Neuronal stem cell (in vitro differentiated cells): ENCODE measurements around the gene CCDC127.
A peak's percentile ranks its signal among the peaks of the same experiment; 100 is the strongest.

Experiments used
- DNase-seq: peaks from one replicate; pipeline ENCODE4 v3.0.0-alpha.2; 2013; ENCODE audit warnings: low spot score
- H2AFZ ChIP-seq: one replicate; pipeline ENCODE4 v1.6.1; 2013; ENCODE audit warnings: mild to moderate bottlenecking, low read length, inconsistent platforms
- H2AK5ac ChIP-seq: 2 replicates; pipeline ENCODE4 v1.6.1; 2013; ENCODE audit warnings: low read depth, mild to moderate bottlenecking, inconsistent platforms, low read length, moderate library complexity, mixed read lengths
- H2BK120ac ChIP-seq: 2 replicates; pipeline ENCODE4 v1.6.1; 2013; ENCODE audit warnings: low read depth, mild to moderate bottlenecking, inconsistent platforms, low read length, moderate library complexity, mixed read lengths
- H2BK12ac ChIP-seq: one replicate; pipeline ENCODE4 v1.6.1; 2013; ENCODE audit warnings: low read length, inconsistent platforms
- H2BK15ac ChIP-seq: 2 replicates; pipeline ENCODE4 v1.6.1; 2013; ENCODE audit warnings: mild to moderate bottlenecking, low read length, inconsistent platforms, mixed read lengths
- H2BK5ac ChIP-seq: one replicate; pipeline ENCODE4 v1.6.1; 2013; ENCODE audit warnings: inconsistent platforms, mild to moderate bottlenecking, low read length, moderate library complexity
- H3K14ac ChIP-seq: one replicate; pipeline ENCODE4 v1.6.1; 2013; ENCODE audit warnings: low read length, inconsistent platforms
- H3K18ac ChIP-seq: 2 replicates; pipeline ENCODE4 v1.6.1; 2013; ENCODE audit warnings: low read length, inconsistent platforms
- H3K23ac ChIP-seq: 2 replicates; pipeline ENCODE4 v1.6.1; 2013; ENCODE audit warnings: low read depth, mild to moderate bottlenecking, mixed read lengths, low read length, inconsistent platforms; ENCODE audit not compliant: poor library complexity
- H3K27ac ChIP-seq: replicated peaks from 3 replicates; pipeline ENCODE4 v1.5.1; 2013; ENCODE audit warnings: low read length, inconsistent platforms
- H3K27me3 ChIP-seq, 3 experiments: 2 replicates each; pipeline ENCODE4 v1.6.1; 2013; ENCODE audit warnings: low read length in 3 of 3, mild to moderate bottlenecking in 2 of 3, inconsistent platforms in 1 of 3, low read depth in 1 of 3, mixed read lengths in 1 of 3, moderate library complexity in 1 of 3; ENCODE audit not compliant: control insufficient read depth in 3 of 3, insufficient read depth in 3 of 3
- H3K36me3 ChIP-seq, 2 donors: replicated peaks in 1 of 2; 2 replicates each; pipeline ENCODE4 v1.6.1; 2013; ENCODE audit warnings: low read length in 2 of 2; ENCODE audit not compliant: control insufficient read depth in 2 of 2, insufficient read depth in 2 of 2
- H3K4ac ChIP-seq: 2 replicates; pipeline ENCODE4 v1.6.1; 2013; ENCODE audit warnings: inconsistent platforms, mild to moderate bottlenecking, low read length, moderate library complexity
- H3K4me1 ChIP-seq, 2 donors: 1 replicate in 1 of 2; 2 replicates in 1 of 2; pipeline ENCODE4 v1.6.1; 2013; ENCODE audit warnings: low read length in 2 of 2, low read depth in 1 of 2; ENCODE audit not compliant: control insufficient read depth in 2 of 2, insufficient read depth in 1 of 2
- H3K4me2 ChIP-seq: one replicate; pipeline ENCODE4 v1.6.1; 2013; ENCODE audit warnings: mild to moderate bottlenecking, low read length, inconsistent platforms; ENCODE audit not compliant: insufficient read depth, poor library complexity, severe bottlenecking
- H3K4me3 ChIP-seq, 2 donors: 2 replicates each; pipeline ENCODE4 v1.5.1; 2013; ENCODE audit warnings: low read length in 2 of 2, mild to moderate bottlenecking in 2 of 2, inconsistent platforms in 1 of 2, moderate library complexity in 1 of 2
- H3K79me1 ChIP-seq: one replicate; pipeline ENCODE4 v1.6.1; 2013; ENCODE audit warnings: low read depth, mild to moderate bottlenecking, inconsistent platforms, low read length, moderate library complexity
- H3K9ac ChIP-seq: one replicate; pipeline ENCODE4 v1.6.1; 2013; ENCODE audit warnings: mild to moderate bottlenecking, low read depth, low read length, inconsistent platforms; ENCODE audit not compliant: poor library complexity
- H3K9me3 ChIP-seq, 2 donors: replicated peaks in 1 of 2; 2 replicates each; pipeline versions ENCODE3 to v1.6.1; 2013; ENCODE audit warnings: low read length in 2 of 2, mild to moderate bottlenecking in 2 of 2, inconsistent platforms in 1 of 2, low read depth in 1 of 2, mixed read lengths in 1 of 2, moderate library complexity in 1 of 2; ENCODE audit not compliant: control insufficient read depth in 2 of 2, insufficient read depth in 1 of 2
- H4K8ac ChIP-seq: one replicate; pipeline ENCODE4 v1.6.1; 2013; ENCODE audit warnings: low read depth, mild to moderate bottlenecking, inconsistent platforms, low read length, moderate library complexity
- H4K91ac ChIP-seq: one replicate; pipeline ENCODE4 v1.6.1; 2013; ENCODE audit warnings: low read length, low read depth, mild to moderate bottlenecking, inconsistent platforms; ENCODE audit not compliant: poor library complexity
- WGBS, 2 donors: extraction: QIAGEN DNeasy Blood & Tissue Kit; methylation state at CpG; one replicate each; pipeline ENCODE4 v1.1.7; 2013; ENCODE audit warnings: missing lambda C conversion rate in 2 of 2, mixed read lengths in 1 of 2; ENCODE audit not compliant: insufficient read length in 2 of 2, insufficient replicate concordance in 1 of 2; ENCODE audit errors: extremely low coverage in 2 of 2; 5-methylcytosine and 5-hydroxymethylcytosine counted together

The CCDC127 gene

DNA sequence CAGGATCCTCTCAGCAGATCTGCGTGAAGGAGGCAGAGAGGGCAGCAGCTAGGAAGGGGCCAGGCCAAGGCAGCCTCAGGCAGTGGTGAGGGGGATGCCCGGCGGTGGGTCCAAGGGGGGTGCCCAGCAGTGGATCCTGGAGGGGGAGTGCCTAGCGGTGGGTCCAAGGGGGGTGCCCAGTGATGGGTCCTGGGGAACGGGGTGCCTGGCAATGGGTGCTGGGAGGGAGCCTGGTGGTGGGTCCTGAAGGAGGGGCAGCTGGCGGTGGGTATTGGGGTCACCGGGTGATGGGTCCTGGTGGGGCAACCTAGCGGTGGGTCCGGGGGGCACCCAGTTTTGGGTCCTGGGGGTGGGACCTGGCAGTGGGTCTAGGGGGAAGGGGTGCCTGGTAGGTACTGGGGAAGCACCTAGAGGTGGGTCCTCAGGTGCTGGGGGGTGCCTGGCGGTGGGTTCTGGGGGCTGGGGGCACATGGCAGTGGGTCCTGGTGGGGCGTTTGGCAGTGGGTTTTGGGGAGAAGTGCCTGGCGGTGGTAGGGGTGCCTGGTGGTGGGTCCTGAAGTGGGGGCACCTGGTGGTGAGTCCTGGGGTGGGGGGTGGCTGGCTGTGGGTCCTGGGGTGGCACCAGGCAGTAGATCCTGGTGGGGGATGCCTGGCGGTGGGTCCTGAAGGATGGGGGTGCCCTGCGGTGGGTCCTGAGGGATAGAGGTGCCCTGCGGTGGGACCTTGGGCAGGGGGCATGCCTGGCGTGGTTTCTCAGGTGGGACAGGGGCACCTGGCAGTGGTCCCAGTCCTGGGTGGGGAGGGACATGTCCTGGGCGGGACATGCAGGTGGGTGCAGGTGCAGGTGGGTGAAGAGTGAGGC, 24.8 kb downstream of the CCDC127 start:
- no peak overlapping the region for H2AFZ ChIP-seq
- H3K9ac ChIP-seq = no peak overlapping the region
- H3K27me3 ChIP-seq = no peaks in the 10 kb centered on the region
- H2BK12ac ChIP-seq = peak overlapping the region; percentile 41
- H3K23ac ChIP-seq = peak overlapping the region; percentile 93
- H3K9me3 ChIP-seq = no peaks in the 10 kb centered on the region
- H2BK120ac ChIP-seq = no peak overlapping the region
- no peak overlapping the region for H3K27ac ChIP-seq
- H3K18ac ChIP-seq = peak overlapping the region; percentile 48
- H3K4me1 ChIP-seq = peaks cover 9 to 22% of the 10 kb centered on the region in 2 donors
- no peak overlapping the region for H2BK5ac ChIP-seq
- H2AK5ac ChIP-seq = peak overlapping the region; percentile 56
- H3K4me2 ChIP-seq = no peak overlapping the region
- no peak for DNase-seq
- peak overlapping the region; percentile 38 for H3K14ac ChIP-seq
- H2BK15ac ChIP-seq = no peak overlapping the region
- no peaks in the 10 kb centered on the region for H3K36me3 ChIP-seq
- no peak overlapping the region for H3K4me3 ChIP-seq
- H3K79me1 ChIP-seq = peaks cover 2% of the 10 kb centered on the region
- no CpG with 5 or more reads among the region's 17 CpGs for WGBS, 2 donors
- H4K8ac ChIP-seq = no peak overlapping the region
- peak overlapping the region; percentile 37 for H3K4ac ChIP-seq
- no peak overlapping the region for H4K91ac ChIP-seq

GRCh38 chr5:192691-192969, 25.3 kb downstream of the CCDC127 start:
- Histone ChIP-seq H4K91ac (no peak overlapping the region), H3K14ac (peak overlapping the region; percentile 4), H3K27ac (no peak overlapping the region), H3K79me1 (peaks cover 2% of the 10 kb centered on the region), H3K4ac (no peak overlapping the region), H3K27me3 (no peaks in the 10 kb centered on the region), H2AK5ac (peak overlapping the region; percentile 56), H2AFZ (no peak overlapping the region), H3K23ac (peak overlapping the region; percentile 93), H3K4me3 (no peak overlapping the region), H3K9me3 (no peaks in the 10 kb centered on the region), H3K4me1 (peaks cover 9 to 22% of the 10 kb centered on the region in 2 donors), H2BK12ac (no peak overlapping the region), H3K4me2 (no peak overlapping the region), H3K36me3 (no peaks in the 10 kb centered on the region), H4K8ac (no peak overlapping the region), H3K18ac (peak overlapping the region; percentile 48), H2BK5ac (no peak overlapping the region), H2BK15ac (no peak overlapping the region), H3K9ac (no peak overlapping the region), H2BK120ac (no peak overlapping the region)
- no peak for DNase-seq
- no CpG with 5 or more reads among the region's 9 CpGs for WGBS, 2 donors

DNA sequence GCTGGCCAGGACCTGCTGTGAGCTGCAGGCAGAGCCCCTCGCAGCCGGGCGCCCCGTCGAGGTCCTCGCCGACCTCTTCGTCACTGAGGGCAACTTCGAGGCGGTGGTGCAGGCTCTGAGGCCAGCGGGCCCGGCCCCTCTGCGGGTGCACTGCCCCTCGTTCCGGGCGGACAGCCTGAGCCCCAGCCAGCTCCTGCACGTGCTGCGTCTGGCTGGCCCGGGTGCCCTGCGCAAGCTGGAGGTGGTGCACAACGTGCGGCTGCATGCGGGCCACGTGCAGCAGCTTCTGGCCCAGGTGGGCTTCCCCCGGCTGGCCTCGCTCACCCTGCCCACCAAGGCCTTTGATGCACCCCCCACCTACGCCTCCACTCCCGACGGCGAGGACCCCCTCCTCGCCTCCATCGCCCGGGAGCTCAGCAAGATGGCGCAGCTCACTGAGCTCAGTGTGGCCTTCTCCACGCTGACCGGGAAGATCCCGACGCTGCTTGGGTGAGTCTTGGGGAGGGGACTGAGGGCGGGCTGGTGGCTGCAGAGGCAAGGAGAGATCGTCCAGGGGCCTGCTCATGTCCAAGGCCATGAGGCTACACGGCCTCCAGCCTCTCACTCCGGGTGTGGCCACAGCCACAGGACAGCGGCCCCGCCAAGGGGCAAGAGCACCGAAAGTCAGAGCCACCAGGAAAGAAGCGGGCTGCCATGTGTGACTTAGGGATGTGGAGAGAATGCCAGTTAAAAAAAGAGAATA, 25.8 kb downstream of the CCDC127 start:
- no peak overlapping the region for H3K4me2 ChIP-seq
- peaks cover 2% of the 10 kb centered on the region for H3K79me1 ChIP-seq
- no peak overlapping the region for H3K27ac ChIP-seq
- peak overlapping the region; percentile 85 for H3K23ac ChIP-seq
- H4K8ac ChIP-seq = no peak overlapping the region
- DNase-seq = no peak
- no peak overlapping the region for H4K91ac ChIP-seq
- H2BK12ac ChIP-seq = no peak overlapping the region
- H2BK15ac ChIP-seq = no peak overlapping the region
- no peak overlapping the region for H3K4me3 ChIP-seq
- no peak overlapping the region for H2BK120ac ChIP-seq
- no peaks in the 10 kb centered on the region for H3K36me3 ChIP-seq
- no peak overlapping the region for H3K4ac ChIP-seq
- peak overlapping the region; percentile 17 for H3K18ac ChIP-seq
- no peaks in the 10 kb centered on the region for H3K9me3 ChIP-seq
- H3K27me3 ChIP-seq = no peaks in the 10 kb centered on the region
- no CpG with 5 or more reads among the region's 46 CpGs for WGBS, 2 donors
- peak overlapping the region; percentile 38 for H3K14ac ChIP-seq
- H2AFZ ChIP-seq = no peak overlapping the region
- H2BK5ac ChIP-seq = peak overlapping the region; percentile 66
- peaks cover 9 to 22% of the 10 kb centered on the region in 2 donors for H3K4me1 ChIP-seq
- no peak overlapping the region for H3K9ac ChIP-seq
- no peak overlapping the region for H2AK5ac ChIP-seq
